GM21529 (cell line): Measurements from ENCODE around the gene PTPN4.
"Not testable (repeated sequence)": the region's sequence is repeated elsewhere in the genome, so short reads cannot be mapped to it uniquely, and the experiment has no call there.

Experiments
- ATAC-seq: cut with Tn5 transposase; IDR thresholded peaks from one replicate; pipeline ENCODE4 v1.9.1; 2021; ENCODE audit not compliant: unreplicated experiment

PTPN4 gene

GRCh38 chr2:119937680-119938079 lies 178.0 kb downstream of the PTPN4 start:
- ATAC-seq = no peak

DNA sequence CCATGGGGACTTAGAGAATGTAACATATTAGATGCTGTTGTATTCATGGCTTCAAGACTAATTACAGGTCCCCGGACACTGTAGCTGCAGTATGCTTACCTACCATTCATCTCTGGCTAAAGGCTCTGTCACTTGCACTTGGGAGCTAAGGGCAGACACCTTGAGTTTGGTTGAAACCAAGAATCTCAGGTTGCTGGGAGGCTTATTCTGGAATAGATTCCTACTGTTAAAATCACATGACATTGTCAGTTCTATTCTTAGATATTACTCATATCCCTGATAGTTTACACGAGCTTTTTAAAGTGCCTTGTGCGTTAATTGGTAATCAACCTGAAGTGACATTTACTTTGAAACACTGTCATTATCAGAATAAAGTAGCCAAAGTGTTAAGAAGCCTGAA lies 180.2 kb downstream of the PTPN4 start:
- no peak for ATAC-seq

DNA sequence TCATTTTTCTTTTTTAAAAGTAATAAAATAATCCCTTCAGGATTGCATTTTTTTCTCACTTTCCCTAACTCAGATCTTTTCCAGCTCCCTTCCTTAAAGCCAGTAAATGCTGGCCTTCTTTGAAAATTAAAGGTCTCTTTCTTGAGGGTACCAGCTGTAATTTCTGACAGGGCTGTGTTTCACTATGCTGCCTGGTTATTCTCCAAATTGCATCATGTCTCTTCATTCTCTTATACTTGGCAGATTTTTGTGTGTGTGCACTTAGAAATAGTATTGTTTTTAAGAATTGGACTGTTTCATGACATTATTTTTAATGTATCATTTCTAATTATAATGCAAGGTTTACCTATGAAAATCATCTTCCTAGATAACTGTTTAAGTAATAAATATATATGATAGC lies 181.1 kb downstream of the PTPN4 start:
- ATAC-seq = no peak

DNA sequence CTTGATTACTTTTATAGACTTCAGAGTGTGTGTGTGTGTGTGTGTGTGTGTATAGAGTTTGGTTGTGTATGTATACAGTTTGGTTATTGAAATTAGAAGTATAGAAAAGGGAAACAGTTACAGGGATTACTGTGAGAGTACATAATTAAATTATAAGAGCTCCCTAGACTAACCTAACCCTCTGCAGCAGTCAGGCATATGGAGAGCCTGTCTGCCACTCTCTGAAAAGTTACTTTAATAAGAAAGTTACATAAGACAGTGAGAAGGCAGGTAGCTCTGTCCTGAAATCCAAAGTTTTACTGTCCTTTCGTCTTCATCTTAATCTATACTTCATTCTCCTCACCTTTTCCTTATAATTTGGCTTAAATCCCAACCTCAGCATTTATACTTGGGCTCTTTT lies 181.7 kb downstream of the PTPN4 start:
- ATAC-seq = no peak

GRCh38 chr2:119941981-119942513 lies 182.3 kb downstream of the PTPN4 start:
- ATAC-seq = no peak

DNA sequence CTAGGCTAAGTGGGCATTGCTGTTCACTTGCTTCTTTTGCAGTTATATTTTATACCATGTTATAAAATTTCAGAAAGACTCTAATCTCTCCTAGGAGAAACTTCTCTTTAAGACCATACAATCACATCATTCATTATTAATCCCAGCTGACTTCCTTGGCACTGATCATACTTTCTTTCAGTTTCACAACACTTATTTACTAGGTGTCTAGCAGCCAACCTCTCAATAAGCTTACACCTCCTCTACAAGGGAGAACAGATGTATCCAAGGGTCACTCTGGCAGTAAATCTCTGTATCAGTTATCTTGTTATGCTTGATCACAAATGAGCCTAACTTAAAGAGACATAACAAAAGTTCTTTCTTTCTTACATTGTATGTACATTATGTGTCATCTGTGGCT lies 183.3 kb downstream of the PTPN4 start:
- ATAC-seq = no peak

GRCh38 chr2:119947535-119947934 lies 187.8 kb downstream of the PTPN4 start:
- no peak for ATAC-seq

GRCh38 chr2:119950966-119951365 lies 191.2 kb downstream of the PTPN4 start:
- no peak for ATAC-seq

- no peak for ATAC-seq
These were observed 199.0 kb downstream of the PTPN4 start for GRCh38 chr2:119958670-119959268.

GRCh38 chr2:119960821-119961220 lies 201.1 kb downstream of the PTPN4 start:
- no peak for ATAC-seq

DNA sequence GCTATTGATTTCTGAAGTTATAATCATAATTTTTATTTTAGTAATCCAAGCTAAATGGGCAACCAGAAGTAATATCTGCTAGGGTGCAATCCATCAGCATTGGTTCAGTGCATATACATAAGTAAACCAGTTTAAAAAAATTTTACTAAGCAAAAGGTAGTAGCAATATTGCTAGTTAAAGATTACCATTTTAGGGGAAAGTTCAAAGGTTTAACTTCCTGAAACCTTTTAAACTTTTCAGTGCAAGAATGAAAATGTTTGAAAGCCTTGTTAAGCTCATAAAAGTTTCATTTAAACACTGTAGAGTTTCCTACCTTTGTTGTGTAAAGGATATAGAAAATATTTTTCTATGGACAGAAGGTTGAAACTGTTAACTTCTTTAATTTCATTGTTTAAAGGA lies 222.2 kb downstream of the PTPN4 start:
- no peak for ATAC-seq

DNA sequence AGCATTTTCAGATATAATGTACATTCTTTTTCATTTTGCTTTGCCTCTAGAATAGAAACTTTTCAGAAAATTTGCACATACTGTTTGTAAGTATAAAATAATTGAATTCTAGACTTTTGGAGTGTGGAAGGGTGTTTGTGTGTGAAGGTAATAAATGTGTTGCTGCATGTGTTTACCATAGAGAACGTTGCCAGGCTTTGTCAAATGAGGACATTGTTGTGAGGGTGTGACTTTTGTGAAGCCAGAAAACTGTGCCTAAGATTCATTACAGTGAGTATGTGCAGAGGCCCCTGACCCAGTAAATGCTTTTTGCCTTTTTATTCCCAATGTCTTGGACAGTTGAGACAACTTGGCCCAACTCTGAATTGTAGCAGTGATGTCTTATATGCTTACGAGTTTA lies 222.8 kb downstream of the PTPN4 start:
- ATAC-seq = no peak

DNA sequence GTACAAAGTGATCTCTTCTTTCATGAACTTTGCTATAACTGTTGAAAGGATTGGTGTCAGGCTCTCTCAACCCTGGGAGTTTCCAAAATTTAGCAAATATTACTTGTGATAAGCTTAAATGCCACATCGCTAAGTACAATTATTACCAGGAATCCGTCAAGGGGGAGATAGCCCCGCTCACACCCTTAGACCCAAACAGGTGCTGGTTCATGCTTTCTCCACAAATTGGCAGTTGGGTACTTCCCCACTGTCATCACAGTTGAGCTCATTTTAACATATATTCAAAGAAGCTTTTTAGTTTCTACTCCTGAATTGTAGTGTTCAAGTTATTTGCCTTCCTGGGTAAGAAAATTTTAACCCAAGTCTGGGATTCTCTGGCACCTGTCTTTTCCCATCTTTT lies 223.4 kb downstream of the PTPN4 start:
- no peak for ATAC-seq

GRCh38 chr2:119996148-119996547 lies 236.4 kb downstream of the PTPN4 start:
- ATAC-seq = no peak

- ATAC-seq = not testable (repeated sequence)
These were observed 237.5 kb downstream of the PTPN4 start for GRCh38 chr2:119996896-119997891.

- no peak for ATAC-seq
These were observed 241.7 kb downstream of the PTPN4 start for GRCh38 chr2:120001471-120001870.

DNA sequence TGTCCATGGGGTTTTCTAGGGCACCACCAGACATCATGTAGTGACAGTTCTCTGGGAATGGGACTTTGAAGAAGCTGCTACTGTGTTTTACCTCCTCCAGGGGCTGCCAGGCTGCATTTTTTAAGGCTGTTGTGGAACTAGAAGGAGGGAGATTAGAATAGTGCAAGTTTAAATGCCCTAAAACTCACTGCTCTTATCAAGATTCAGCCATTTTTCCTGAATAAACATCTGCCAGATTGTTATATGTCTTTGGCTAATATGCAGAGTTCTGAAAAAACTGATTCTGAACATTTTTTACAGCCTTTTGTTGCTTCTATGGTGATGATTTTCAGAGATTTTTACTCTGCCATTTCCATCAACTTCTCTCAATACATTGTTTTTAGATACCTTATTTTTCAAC lies 244.5 kb downstream of the PTPN4 start:
- ATAC-seq = no peak

DNA sequence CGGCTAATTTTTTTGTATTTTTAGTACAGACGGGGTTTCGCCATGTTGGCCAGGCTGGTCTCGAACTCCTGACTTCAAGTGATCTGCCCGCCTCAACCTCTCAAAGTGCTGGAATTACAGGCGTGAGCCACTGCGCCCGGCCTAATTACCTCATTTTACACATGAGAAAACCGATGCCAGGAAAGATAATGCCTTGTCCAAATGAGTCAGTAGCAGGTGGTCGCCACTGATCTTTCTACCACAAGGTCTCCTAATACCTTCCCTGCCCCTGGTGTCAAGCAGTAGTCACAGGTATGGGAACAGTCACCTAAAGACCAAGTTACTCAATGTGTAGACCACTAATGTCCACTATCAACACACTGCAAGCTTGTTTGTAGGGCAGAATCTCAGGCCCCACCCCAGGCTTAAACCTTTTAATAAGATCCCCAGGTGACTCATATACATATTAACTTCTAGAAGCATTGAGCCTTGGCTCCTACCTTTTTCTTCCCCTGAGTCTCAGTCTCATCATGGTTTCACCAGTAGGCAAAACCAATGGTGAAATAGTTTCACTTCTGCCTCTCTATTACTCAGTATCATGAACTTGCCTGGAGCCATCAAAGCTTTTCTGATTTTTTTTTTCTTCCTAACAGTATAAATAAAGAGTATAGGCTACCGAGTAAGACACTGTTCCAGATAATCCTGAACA lies 246.3 kb downstream of the PTPN4 start:
- peak; percentile 92 for ATAC-seq

GRCh38 chr2:120007851-120008250 lies 248.1 kb downstream of the PTPN4 start:
- ATAC-seq = no peak

- ATAC-seq = no peak
These were observed 252.6 kb downstream of the PTPN4 start for GRCh38 chr2:120012363-120012762.

DNA sequence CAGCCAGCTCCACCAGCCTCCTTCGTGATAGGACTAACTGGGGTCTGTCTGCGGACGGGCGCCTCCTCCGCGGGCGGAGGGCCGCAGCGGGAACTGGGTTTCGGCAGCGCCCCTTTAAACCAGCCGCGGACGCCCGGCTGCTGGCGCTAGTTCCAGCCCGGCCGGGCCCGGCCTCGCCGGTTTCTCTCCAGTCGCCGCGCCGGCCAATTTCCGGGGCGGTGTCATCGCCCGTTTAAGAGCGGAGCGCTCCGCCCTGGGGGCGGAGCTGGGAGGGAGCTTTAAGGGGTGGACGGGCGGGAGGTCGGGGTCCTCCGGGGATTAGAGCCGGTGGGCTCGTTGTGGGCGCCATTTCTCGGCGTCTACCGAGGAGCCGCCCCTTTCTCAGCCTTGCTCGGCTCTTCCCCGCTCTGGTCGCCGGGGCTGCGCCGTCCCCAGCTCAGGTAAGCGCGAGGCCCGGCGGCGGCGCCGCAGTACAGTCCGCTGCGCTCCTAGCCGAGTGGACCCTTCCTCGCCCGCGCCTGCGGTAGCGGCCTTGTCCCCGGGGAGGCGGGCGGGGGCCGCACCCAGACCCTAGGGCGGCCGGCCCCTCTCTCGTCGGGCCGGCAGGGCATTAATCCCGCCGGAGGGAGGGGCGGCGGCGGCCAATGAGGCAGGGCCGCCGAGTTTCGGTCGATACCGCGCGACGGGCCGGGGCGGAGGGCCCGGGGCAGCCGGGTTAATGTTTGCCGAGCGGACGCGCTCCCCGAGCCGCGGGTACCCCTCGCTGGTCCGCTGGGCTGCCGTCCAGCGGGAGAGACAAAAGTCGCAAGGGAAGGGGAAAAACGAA lies 253.3 kb downstream of the PTPN4 start, which contains the start of gene EPB41L5:
EPB41L5 (plus strand) TSS at position 307 of the 826 bp plus-strand sequence. CDS start 6,008 bp downstream, outside the sequence.
- ATAC-seq = peak; percentile 94
